Rectal smooth muscle tissue (tissue), 1 donor: ENCODE data around the gene FOXN3.

Experiments
- H3K27ac ChIP-seq: one replicate; pipeline ENCODE4 v1.7.0; 2013; ENCODE audit warnings: low read depth, low read length, inconsistent platforms
- H3K27me3 ChIP-seq: one replicate; pipeline ENCODE4 v1.7.0; 2013; ENCODE audit warnings: low read length; ENCODE audit not compliant: control insufficient read depth, insufficient read depth
- H3K36me3 ChIP-seq: one replicate; pipeline ENCODE4 v1.7.0; 2013; ENCODE audit warnings: low read length; ENCODE audit not compliant: control insufficient read depth, insufficient read depth
- H3K4me1 ChIP-seq: one replicate; pipeline ENCODE4 v1.7.0; 2013; ENCODE audit warnings: low read length; ENCODE audit not compliant: control insufficient read depth, insufficient read depth
- H3K4me3 ChIP-seq: one replicate; pipeline ENCODE4 v1.7.0; 2013; ENCODE audit warnings: low read length
- H3K9ac ChIP-seq: one replicate; pipeline ENCODE4 v1.7.0; 2013; ENCODE audit warnings: low read length

Gene FOXN3

DNA sequence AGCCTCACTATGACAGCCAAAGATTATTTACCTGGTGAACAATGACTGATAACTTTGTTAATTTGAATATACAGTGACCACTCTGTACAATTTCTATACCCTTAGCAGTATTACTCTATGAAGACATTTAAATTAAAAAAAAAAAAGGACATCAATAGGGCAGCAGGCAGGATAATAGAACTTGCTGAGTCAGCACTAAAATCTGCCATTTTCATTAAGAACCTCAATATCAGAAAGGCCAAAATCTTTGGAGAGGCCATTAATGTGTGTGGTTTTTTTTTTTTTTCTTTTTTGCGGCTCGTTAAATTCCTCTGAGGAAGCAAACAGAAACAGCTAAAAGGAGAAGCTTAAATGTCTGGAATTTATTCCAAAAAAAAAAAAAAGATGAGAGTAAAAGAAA, 73.7 kb downstream of the FOXN3 start:
- H3K9ac ChIP-seq: no peak overlapping the region
- no peaks in the 10 kb centered on the region for H3K27me3 ChIP-seq
- H3K4me3 ChIP-seq: no peak overlapping the region
- H3K36me3 ChIP-seq: peaks cover 4% of the 10 kb centered on the region
- H3K4me1 ChIP-seq: peaks cover 3% of the 10 kb centered on the region
- no peak overlapping the region for H3K27ac ChIP-seq

DNA sequence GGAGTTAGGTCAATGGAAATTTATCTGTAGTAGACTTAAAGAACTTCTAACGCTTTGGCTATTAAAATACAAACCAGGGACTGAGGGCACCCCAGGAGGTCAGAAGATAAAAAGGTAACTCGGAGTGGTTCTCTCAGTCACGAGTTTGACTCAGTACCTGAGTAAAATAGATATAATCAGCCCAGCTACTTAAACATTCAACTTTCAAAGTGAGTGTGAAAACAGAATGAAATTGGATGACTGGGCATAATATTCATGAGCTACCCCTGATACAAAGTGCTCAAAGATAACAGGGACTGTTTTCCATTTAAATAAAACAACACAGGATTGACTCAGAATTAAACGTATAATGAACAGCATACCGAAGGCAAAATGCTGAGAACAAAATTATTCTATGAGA, 75.0 kb downstream of the FOXN3 start:
- H3K4me1 ChIP-seq: peaks cover 6% of the 10 kb centered on the region
- no peaks in the 10 kb centered on the region for H3K36me3 ChIP-seq
- H3K27me3 ChIP-seq: no peaks in the 10 kb centered on the region
- H3K4me3 ChIP-seq: no peak overlapping the region
- H3K27ac ChIP-seq: no peak overlapping the region
- H3K9ac ChIP-seq: no peak overlapping the region

DNA sequence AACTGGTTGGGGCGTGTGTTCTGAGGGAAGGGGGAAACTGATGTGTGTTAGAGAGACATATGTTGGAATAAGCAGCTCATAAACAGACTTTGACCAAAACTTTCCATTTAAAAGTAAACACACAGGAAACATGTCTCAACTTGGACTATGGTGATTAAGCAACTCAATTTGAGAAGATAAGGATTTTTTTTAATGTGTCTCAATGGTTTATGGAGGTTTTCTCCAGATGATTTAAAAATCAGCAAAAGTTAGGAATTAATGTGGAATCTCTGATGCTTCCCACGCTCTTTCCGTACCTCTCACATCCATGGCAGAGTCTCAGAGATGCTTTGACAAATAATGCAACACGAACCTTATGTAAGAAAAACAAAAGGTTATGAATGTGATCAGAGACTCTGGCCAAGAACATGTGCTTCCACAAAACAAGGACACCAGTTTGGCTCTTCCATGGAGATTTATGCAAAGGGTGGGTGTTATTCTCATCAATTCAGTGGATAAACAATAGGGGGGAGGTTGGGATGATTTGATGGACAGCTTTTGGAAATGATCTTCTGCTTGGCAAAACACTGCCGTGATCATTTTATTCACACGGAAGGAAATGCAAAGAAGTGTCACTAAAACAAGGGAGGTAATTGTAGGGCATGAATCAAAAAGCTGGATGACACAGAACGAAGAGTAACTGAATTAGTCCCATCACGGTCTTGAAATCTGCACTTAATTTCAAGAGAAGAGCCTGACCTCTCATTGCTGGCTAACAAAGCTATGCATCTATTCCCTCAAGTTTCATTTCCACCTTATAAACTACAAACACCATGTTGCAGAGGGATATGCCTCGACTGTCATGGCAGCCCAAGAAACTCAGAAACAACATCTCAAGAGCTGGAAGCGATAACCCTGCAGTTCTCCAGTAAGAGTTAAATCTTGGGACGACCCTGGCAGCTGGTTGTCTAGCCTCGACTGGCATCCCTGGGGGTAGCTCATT, 76.5 kb downstream of the FOXN3 start:
- Histone ChIP-seq H3K4me3 (no peak overlapping the region), H3K27me3 (no peaks in the 10 kb centered on the region), H3K27ac (peak overlapping the region; percentile 48), H3K36me3 (no peaks in the 10 kb centered on the region), H3K4me1 (peaks cover 6% of the 10 kb centered on the region), H3K9ac (no peak overlapping the region)

DNA sequence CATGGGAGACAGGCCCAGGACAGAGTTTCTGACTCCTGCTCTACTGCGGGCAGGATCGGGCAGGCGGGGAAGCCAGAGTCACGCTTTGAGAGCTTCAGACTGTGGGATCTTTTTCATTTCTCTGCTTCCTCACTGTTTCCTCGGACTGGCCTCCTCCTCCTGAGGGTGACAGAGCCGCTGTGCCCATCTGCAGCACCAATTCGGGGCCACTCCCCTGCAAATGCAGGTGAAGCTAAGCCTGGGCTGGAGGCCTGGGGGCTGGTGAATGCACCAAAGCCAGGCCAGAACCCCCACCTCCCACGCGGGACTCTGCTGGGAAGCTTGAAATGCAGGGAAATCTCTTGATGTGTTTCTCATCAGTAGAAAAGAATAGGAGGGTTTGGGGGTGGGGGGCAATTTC, 77.5 kb downstream of the FOXN3 start:
- no peaks in the 10 kb centered on the region for H3K36me3 ChIP-seq
- no peaks in the 10 kb centered on the region for H3K27me3 ChIP-seq
- H3K27ac ChIP-seq: peak overlapping the region; percentile 48
- no peak overlapping the region for H3K4me3 ChIP-seq
- H3K4me1 ChIP-seq: peaks cover 6% of the 10 kb centered on the region
- no peak overlapping the region for H3K9ac ChIP-seq

DNA sequence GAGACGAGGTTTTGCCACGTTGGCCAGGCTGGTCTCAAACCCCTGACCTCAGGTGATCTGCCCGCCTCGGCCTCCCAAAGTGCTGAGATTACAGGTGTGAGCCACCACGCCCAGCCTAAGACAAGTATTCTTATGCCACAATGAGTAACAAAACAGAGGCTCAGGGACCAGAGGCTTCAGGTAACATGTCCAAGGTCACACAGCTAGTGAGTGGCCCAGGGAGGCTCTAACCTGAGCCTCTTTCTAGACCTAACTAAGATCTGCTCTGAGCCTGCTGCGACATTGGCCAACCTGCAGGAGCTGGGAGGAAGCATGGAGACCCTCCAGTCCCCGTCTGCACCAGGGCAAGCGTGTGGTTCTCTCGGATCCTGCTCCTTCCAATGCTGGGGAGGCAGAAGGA, 77.9 kb downstream of the FOXN3 start:
- Histone ChIP-seq H3K27me3 (no peaks in the 10 kb centered on the region), H3K9ac (no peak overlapping the region), H3K4me3 (no peak overlapping the region), H3K36me3 (no peaks in the 10 kb centered on the region), H3K4me1 (peaks cover 6% of the 10 kb centered on the region), H3K27ac (peak overlapping the region; percentile 48)

DNA sequence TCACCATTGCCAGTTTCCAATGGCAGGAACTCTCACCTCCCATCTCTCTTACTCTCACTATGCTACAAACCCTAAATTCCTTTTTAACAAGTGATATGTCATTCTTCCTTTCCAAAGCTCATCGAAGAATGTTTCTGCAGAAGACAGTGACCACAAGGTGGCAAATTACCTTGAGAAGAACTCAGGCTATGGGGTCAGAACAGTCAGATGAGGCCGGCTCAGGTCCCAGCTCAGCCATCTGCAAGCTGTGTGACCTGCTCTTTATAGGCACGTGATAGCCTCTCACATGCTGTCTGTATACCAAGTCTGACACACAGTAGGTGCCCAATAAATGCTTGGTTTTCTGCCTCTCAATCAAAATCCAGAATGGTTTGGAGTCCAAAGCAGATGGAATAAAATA, 80.7 kb downstream of the FOXN3 start:
- Histone ChIP-seq H3K9ac (no peak overlapping the region), H3K27ac (no peak overlapping the region), H3K4me3 (no peak overlapping the region), H3K36me3 (no peaks in the 10 kb centered on the region), H3K4me1 (peaks cover 6% of the 10 kb centered on the region), H3K27me3 (no peaks in the 10 kb centered on the region)

DNA sequence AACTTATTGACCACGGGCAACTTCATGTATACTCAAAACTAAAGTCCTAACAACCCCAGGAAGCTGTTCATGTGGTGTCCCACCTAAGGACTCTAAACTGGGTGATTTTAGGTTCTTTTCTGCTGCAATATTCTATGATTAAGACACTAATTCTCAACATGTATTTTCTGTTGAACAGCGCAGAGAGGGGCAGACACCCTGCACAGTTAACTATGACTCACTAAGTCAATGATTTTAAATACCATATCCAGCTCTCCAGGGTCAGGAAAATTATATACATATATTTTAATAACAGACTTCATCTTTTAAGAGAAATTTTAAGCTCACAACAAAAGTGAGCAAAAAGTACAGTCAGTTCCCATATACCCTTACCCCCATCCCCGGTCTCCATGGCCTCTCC, 85.0 kb downstream of the FOXN3 start:
- Histone ChIP-seq H3K36me3 (no peaks in the 10 kb centered on the region), H3K9ac (no peak overlapping the region), H3K4me3 (no peak overlapping the region), H3K27ac (no peak overlapping the region), H3K27me3 (no peaks in the 10 kb centered on the region), H3K4me1 (no peaks in the 10 kb centered on the region)

DNA sequence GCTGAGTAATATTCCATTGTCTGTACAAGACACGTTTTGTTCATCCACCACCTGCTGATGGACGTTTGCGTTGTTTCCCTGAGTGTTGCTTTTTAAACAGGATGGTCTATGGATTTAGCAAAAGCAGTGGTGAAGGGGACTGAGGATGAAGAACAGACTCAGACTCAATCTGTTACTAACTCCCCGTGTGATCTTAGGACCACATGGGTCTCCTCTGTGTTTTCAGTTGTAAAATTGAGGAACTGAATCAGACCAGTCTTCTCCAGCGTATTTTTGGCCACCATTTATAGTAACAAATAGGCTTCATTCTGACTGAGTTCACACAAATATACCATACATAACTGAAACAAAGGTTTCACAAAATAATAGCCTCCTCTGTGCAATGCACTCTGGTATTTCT, 85.6 kb downstream of the FOXN3 start:
- Histone ChIP-seq H3K27me3 (no peaks in the 10 kb centered on the region), H3K27ac (no peak overlapping the region), H3K4me1 (no peaks in the 10 kb centered on the region), H3K36me3 (no peaks in the 10 kb centered on the region), H3K9ac (no peak overlapping the region), H3K4me3 (no peak overlapping the region)

DNA sequence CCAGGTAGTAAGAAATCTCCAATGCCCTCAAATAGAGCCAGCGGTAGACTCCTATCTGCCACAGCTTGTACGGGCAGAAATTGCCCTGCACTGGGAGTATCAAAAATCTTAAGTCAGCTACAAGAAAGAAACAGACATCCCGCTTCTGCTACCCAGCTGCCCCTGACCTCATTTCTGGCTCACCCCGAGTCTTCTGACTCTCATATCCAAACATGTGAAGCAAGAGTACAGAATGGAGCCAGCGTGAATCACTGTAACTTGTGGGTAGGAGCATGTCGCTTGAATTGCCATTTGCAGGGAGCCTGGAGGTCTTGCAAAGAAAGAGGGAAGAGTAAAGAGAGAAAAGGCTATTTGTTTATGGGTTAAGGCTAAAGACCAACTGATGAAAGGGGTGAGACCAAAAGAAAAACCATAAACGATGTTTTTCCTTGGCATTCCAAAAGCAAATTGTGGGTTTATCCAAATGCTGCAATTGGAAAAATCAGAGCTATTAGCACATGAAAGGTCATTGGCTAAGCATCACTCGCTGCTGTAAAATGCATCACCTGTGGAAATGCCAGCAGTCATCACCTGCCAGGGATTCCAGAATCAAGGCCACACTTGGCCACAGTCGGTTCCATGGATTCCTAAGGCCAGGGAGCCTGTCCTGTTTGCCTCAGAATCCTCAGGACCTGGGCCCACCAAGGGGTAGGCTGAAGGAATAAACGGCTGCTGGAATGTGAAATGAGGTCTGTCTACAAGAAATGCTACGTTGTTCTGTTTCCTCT, 86.6 kb downstream of the FOXN3 start:
- no peaks in the 10 kb centered on the region for H3K4me1 ChIP-seq
- H3K27me3 ChIP-seq: no peaks in the 10 kb centered on the region
- no peak overlapping the region for H3K9ac ChIP-seq
- no peaks in the 10 kb centered on the region for H3K36me3 ChIP-seq
- H3K4me3 ChIP-seq: no peak overlapping the region
- peak overlapping the region; percentile 65 for H3K27ac ChIP-seq

DNA sequence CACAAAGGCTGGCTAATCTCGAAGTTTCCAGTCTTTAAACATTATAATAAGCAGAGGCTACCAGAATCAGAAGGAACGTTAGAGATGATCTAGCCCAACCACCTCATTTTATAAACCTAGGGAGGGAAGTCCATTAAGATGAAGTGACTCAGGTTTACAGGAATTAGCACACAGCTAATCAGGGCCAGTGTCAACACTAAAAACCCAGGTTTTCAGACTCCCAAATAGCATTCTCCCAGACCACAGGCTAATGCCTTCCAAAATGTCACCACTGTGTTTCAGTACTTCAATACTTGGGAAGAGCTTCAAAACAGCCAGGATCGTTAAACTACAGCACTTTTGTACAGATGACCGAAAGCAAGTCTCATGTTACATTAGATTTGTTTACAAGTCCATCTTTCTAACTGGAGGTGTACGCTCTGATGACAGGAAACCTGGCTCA, 89.2 kb downstream of the FOXN3 start:
- H3K27me3 ChIP-seq: no peaks in the 10 kb centered on the region
- no peak overlapping the region for H3K27ac ChIP-seq
- H3K9ac ChIP-seq: no peak overlapping the region
- no peak overlapping the region for H3K4me3 ChIP-seq
- H3K36me3 ChIP-seq: no peaks in the 10 kb centered on the region
- no peaks in the 10 kb centered on the region for H3K4me1 ChIP-seq

DNA sequence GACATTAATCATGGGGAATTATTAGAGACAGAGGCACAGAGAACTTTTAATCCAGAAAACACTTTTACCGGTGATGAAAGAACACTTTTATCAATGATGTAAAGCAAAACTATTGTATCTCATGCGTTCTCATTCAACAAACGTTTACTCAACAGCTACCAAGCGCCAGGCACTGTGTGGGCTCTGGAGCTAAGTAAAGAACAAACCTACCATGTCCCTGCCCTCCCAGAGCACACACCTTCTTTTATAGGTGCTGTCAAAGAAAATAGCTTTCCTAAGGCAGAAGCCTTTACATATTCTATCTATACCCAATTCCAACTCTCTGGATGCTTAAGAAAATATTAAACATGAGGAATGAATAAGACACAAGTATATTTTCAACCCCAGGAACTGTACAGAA, 91.1 kb downstream of the FOXN3 start:
- no peaks in the 10 kb centered on the region for H3K27me3 ChIP-seq
- H3K4me1 ChIP-seq: no peaks in the 10 kb centered on the region
- H3K27ac ChIP-seq: no peak overlapping the region
- H3K4me3 ChIP-seq: no peak overlapping the region
- H3K36me3 ChIP-seq: no peaks in the 10 kb centered on the region
- H3K9ac ChIP-seq: no peak overlapping the region

DNA sequence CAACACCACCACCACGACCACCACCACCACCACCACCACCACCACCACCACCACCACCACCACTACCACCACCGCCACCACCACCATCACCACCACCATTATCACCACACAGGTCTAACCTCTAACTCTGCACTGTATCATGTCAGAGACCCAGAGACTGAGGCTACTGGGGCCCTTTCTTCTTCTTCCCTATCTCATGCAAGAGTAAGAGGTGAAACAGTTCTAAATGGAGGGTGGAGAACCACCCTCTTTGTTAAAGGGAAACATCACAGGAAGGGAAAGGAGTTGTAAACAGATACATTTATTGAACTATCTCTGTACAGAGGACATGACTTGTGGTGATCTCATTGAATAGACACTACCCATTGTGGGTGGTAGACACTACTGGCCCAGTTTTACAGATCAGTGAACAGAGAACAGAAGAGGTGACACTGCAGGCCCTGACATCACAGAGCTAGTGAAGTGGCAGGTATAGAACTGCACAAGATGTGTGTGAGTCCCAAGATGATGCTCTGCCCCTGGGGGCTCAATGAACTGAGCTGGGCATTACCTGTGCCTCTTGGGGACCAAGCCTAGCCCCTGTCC, 91.6 kb downstream of the FOXN3 start:
- Histone ChIP-seq H3K27me3 (no peaks in the 10 kb centered on the region), H3K27ac (no peak overlapping the region), H3K36me3 (no peaks in the 10 kb centered on the region), H3K4me1 (no peaks in the 10 kb centered on the region), H3K9ac (no peak overlapping the region), H3K4me3 (no peak overlapping the region)
